T47D (cell line): ENCODE results near the gene HINFP.
"Not testable (repeated sequence)": the region's sequence is repeated elsewhere in the genome, so short reads cannot be mapped to it uniquely, and the experiment has no call there.

ENCODE experiments used
- DNase-seq, 2 experiments: peaks; one replicate each; pipeline versions ENCODE4 v3.0.0 to v3.0.0-alpha.2; 2011 to 2012; ENCODE audit warnings: low read depth in 1 of 2, low spot score in 1 of 2
- JUND ChIP-seq: IDR thresholded peaks from 2 replicates; pipeline ENCODE4 v1.6.1; 2012; ENCODE audit warnings: low read depth
- in situ Hi-C: cut with HindIII; loops from 2 replicates; pipeline ENCODE4 v1.10.0; 2016; ENCODE audit warnings: low sequenced_read_pairs, low pct_unique_long_range_greater_than_20kb

HINFP gene

DNA sequence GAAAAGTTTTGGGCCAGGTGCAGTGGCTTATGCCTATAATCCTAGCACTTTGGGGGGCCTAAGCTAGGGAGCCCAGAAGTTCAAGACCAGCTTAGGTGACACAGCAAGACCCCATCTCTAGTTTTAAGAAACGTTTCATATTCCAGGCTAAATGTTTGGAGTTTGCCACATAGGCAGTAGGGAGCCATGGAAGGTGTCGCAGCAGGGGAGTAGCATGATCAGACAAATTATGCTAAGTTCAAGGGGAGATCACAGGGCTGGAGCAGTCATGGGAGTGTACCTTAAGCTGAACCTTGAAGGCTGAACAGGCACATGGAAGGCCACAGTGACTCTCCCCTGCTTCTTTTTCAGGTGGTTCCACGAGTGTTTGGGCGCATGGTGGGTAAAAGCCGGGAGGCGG is 58.0 kb downstream of the HINFP start:
- DNase-seq = no peak
- TF ChIP-seq JUND = no peak
- in situ Hi-C loops = no loop called here

DNA sequence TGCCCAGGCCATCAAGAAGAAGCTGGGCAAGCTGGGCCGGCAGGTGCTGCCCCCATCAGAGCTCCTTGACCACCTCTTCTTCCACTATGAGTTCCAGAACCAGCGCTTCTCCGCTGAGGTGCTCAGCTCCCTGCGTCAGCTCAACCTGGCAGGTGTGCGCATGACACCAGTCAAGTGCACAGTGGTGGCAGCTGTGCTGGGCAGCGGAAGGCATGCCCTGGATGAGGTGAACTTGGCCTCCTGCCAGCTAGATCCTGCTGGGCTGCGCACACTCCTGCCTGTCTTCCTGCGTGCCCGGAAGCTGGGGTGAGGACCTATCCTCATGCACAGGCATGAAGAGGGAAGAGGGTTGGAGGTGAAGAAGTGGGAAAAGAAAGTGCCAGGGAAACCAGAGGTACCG is 58.6 kb downstream of the HINFP start:
- no peak for TF ChIP-seq JUND
- in situ Hi-C loops = no loop called here
- DNase-seq = no peak

DNA sequence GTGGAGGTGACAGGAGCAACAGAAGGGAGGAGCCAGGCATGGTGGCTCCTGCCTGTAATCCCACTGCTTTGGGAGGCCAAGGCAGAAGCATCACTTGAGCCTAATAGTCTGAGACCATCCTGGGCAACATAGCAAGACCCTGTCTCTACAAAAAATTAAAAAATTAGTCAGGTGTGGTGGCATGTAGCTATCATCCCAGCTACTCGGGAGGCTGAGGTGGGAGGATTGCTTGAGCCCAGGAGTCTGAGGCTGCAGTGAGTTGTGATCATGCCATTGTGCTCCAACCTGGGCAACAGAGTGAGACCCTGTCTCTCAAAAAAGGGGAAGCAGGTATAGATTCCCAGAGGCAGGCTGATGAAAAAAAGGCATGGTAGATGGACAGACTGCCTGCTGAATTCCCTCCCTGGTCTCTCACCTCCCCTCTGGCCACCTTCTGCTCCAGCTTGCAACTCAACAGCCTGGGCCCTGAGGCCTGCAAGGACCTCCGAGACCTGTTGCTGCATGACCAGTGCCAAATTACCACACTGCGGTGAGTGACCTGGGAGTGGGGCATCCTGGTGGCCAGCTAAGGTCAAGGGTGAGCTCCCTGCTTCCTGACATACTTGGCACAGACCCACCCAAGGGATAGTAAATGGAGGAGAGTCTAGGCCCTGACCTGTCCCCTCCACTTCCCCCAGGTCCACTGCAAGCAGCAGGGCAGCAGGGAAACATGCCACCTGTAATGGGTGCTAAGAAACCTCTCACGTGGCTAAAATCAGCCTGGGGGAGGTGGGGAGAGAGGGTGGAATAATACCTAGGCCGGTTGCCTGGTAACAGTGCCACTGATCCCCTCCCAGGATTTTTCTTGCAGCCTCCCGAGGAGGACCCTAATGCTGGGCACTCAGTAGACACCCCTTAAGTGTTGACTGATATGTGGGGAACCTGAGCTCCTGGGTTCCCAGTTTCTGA is 59.6 kb downstream of the HINFP start:
- no peak for DNase-seq
- no peak for TF ChIP-seq JUND
- in situ Hi-C loops = no loop called here

DNA sequence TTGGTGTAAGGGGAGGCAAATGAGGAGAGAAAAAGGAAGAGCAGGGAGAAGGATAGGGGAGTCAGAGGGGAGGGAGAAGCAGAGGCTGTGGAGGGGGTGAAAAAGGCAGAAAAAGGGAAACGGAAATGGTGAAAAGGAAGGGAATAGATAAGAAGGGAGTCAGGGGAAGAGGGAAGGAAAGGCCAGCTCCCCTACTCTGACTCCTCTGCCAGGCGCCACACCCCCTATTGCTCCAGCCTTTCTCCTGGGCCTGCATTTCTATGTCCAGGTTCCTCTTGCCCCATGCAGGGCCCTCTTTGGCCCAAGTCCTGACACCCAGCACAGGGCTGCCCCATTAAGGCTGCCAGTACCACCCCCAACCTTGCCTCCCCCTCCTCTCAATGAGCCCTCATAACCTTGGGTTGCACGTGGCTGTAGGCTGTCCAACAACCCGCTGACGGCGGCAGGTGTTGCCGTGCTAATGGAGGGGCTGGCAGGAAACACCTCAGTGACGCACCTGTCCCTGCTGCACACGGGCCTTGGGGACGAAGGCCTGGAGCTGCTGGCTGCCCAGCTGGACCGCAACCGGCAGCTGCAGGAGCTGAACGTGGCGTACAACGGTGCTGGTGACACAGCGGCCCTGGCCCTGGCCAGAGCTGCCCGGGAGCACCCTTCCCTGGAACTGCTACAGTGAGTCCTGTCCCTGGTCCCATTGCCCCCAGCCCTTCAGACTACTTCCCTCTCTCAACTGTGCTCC is 60.5 kb downstream of the HINFP start:
- in situ Hi-C loops = no loop called here
- no peak for DNase-seq
- TF ChIP-seq JUND = no peak

DNA sequence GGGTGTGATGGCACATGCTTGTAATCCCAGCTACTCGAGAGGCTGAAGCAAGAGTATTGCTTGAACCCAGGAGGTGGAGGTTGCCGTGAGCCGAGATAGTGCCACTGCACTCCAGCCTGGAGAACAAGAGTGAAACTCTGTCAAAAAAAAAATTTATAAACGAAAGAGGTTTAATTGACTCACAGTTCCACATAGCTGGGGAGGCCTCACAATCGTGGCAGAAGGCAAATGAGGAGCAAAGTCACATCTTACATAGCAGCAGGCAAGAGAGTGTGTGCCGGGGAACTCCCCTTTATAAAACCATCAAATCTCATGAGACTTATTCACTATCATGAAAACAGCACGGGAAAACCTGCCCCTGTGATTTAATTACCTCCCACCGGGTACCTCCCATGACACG is 63.0 kb downstream of the HINFP start:
- DNase-seq, in situ Hi-C loops: not testable (repeated sequence)
